ENCODE data around the gene ASPRV1.

GRCh38 chr2:69964353-69964841 is 3.0 kb upstream of the ASPRV1 start:
- TF ChIP-seq POLR2A (IDR thresholded peaks at IDR 0.05), result no peak
- TF ChIP-seq, protein P1, sequence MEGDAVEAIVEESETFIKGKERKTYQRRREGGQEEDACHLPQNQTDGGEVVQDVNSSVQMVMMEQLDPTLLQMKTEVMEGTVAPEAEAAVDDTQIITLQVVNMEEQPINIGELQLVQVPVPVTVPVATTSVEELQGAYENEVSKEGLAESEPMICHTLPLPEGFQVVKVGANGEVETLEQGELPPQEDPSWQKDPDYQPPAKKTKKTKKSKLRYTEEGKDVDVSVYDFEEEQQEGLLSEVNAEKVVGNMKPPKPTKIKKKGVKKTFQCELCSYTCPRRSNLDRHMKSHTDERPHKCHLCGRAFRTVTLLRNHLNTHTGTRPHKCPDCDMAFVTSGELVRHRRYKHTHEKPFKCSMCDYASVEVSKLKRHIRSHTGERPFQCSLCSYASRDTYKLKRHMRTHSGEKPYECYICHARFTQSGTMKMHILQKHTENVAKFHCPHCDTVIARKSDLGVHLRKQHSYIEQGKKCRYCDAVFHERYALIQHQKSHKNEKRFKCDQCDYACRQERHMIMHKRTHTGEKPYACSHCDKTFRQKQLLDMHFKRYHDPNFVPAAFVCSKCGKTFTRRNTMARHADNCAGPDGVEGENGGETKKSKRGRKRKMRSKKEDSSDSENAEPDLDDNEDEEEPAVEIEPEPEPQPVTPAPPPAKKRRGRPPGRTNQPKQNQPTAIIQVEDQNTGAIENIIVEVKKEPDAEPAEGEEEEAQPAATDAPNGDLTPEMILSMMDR (IDR thresholded peaks at IDR 0.05), result no peak
